ENCODE results near the gene LRP5. TPM values are rescaled to one million over a fixed set of nuclear protein-coding genes. Genes with fewer than 3 reads are reported as not detected.
"Not testable (repeated sequence)": the region's sequence is repeated elsewhere in the genome, so short reads cannot be mapped to it uniquely, and the experiment has no call there.

The LRP5 gene
- total and polyA plus RNA-seq, 2 experiments from 2014 or later, result 26.9 to 51.1 TPM

GRCh38 chr11:68433541-68433940 is 121.2 kb downstream of the LRP5 start:
- ATAC-seq, result no peak
- H3K27ac ChIP-seq (ENCODE audit: low read depth), result no peak overlapping the region
- H3K9me2 ChIP-seq (ENCODE audit: insufficient read depth), result no peaks in the 10 kb centered on the region
- H3K27me3 Mint-ChIP-seq (ENCODE audit: insufficient read depth, low read depth, poor library complexity), result peaks cover 17% of the 10 kb centered on the region
- no peak overlapping the region for H3K27ac Mint-ChIP-seq
- no peaks in the 10 kb centered on the region for H3F3A ChIP-seq (replicated peaks; ENCODE audit: low read depth)
- H3K36me3 ChIP-seq (ENCODE audit: insufficient read depth), result peaks cover 6% of the 10 kb centered on the region; the same call in 1 of the 2 replicates
- H3K4me3 ChIP-seq, result no peak overlapping the region
- H4K20me1 ChIP-seq (replicated peaks; ENCODE audit: insufficient read depth), result no peaks in the 10 kb centered on the region; the same call in 1 of the 2 replicates
- H2AFZ ChIP-seq, result no peak overlapping the region
- no peak overlapping the region for H3K4me2 ChIP-seq
- no peaks in the 10 kb centered on the region for H3K79me2 ChIP-seq (replicated peaks; ENCODE audit: insufficient read depth)
- H3K36me3 Mint-ChIP-seq (ENCODE audit: low read depth), result peaks cover 25% of the 10 kb centered on the region
- no peaks in the 10 kb centered on the region for H3K27me3 ChIP-seq (ENCODE audit: insufficient read depth)
- H3K4me1 Mint-ChIP-seq, result no peaks in the 10 kb centered on the region
- H3K4me1 ChIP-seq (ENCODE audit: insufficient read depth), result no peaks in the 10 kb centered on the region
- H3K9me3 Mint-ChIP-seq, result peaks cover 14% of the 10 kb centered on the region
- no peak overlapping the region for H3K4me3 Mint-ChIP-seq
- TF ChIP-seq POLR2AphosphoS5 (IDR thresholded peaks at IDR 0.05; ENCODE audit: low read depth) (no peak), ZNF114 (CRISPR knock-in tag; IDR thresholded peaks at IDR 0.05) (no peak), STAT1 (IDR thresholded peaks at IDR 0.05; ENCODE audit: unreplicated experiment) (no peak), CREB1 (CRISPR knock-in tag; IDR thresholded peaks at IDR 0.05; ENCODE audit: low read depth) (no peak), REST (IDR thresholded peaks at IDR 0.05; ENCODE audit: unreplicated experiment) (no peak)
- TF ChIP-seq, protein P1, sequence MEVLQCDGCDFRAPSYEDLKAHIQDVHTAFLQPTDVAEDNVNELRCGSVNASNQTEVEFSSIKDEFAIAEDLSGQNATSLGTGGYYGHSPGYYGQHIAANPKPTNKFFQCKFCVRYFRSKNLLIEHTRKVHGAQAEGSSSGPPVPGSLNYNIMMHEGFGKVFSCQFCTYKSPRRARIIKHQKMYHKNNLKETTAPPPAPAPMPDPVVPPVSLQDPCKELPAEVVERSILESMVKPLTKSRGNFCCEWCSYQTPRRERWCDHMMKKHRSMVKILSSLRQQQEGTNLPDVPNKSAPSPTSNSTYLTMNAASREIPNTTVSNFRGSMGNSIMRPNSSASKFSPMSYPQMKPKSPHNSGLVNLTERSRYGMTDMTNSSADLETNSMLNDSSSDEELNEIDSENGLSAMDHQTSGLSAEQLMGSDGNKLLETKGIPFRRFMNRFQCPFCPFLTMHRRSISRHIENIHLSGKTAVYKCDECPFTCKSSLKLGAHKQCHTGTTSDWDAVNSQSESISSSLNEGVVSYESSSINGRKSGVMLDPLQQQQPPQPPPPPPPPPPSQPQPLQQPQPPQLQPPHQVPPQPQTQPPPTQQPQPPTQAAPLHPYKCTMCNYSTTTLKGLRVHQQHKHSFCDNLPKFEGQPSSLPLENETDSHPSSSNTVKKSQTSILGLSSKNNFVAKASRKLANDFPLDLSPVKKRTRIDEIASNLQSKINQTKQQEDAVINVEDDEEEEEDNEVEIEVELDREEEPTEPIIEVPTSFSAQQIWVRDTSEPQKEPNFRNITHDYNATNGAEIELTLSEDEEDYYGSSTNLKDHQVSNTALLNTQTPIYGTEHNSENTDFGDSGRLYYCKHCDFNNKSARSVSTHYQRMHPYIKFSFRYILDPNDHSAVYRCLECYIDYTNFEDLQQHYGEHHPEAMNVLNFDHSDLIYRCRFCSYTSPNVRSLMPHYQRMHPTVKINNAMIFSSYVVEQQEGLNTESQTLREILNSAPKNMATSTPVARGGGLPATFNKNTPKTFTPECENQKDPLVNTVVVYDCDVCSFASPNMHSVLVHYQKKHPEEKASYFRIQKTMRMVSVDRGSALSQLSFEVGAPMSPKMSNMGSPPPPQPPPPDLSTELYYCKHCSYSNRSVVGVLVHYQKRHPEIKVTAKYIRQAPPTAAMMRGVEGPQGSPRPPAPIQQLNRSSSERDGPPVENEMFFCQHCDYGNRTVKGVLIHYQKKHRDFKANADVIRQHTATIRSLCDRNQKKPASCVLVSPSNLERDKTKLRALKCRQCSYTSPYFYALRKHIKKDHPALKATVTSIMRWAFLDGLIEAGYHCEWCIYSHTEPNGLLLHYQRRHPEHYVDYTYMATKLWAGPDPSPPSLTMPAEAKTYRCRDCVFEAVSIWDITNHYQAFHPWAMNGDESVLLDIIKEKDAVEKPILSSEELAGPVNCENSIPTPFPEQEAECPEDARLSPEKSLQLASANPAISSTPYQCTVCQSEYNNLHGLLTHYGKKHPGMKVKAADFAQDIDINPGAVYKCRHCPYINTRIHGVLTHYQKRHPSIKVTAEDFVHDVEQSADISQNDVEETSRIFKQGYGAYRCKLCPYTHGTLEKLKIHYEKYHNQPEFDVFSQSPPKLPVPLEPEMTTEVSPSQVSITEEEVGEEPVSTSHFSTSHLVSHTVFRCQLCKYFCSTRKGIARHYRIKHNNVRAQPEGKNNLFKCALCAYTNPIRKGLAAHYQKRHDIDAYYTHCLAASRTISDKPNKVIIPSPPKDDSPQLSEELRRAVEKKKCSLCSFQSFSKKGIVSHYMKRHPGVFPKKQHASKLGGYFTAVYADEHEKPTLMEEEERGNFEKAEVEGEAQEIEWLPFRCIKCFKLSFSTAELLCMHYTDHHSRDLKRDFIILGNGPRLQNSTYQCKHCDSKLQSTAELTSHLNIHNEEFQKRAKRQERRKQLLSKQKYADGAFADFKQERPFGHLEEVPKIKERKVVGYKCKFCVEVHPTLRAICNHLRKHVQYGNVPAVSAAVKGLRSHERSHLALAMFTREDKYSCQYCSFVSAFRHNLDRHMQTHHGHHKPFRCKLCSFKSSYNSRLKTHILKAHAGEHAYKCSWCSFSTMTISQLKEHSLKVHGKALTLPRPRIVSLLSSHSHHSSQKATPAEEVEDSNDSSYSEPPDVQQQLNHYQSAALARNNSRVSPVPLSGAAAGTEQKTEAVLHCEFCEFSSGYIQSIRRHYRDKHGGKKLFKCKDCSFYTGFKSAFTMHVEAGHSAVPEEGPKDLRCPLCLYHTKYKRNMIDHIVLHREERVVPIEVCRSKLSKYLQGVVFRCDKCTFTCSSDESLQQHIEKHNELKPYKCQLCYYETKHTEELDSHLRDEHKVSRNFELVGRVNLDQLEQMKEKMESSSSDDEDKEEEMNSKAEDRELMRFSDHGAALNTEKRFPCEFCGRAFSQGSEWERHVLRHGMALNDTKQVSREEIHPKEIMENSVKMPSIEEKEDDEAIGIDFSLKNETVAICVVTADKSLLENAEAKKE (CRISPR knock-in tag; IDR thresholded peaks at IDR 0.05), result no peak
- no peak for DNase-seq (ENCODE audit: low spot score)

DNA sequence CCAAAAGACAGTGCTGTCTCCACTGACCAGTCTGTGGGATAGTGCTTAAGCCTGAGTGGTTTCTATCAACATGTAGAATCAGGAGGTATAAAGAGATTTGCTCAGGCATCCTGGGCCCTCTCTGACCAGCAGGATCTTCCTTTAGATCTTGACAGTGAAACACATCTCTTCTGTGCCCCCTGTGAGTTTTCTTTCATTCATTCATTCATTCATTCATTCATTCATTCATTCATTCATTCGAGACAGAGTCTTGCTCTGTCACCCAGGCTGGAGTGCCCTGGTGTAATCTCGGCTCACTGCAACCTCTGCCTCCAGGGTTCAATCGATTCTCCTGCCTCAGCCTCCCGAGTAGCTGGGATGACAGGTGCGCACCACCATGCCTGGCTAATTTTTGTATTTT is 121.8 kb downstream of the LRP5 start:
- H3K36me3 Mint-ChIP-seq (ENCODE audit: low read depth), result peaks cover 20% of the 10 kb centered on the region
- not testable (repeated sequence) for H3K79me2 ChIP-seq (replicated peaks; ENCODE audit: insufficient read depth); H3F3A ChIP-seq (replicated peaks; ENCODE audit: low read depth); H3K4me1 Mint-ChIP-seq; H2AFZ ChIP-seq; H4K20me1 ChIP-seq (replicated peaks; ENCODE audit: insufficient read depth); H3K9me2 ChIP-seq (ENCODE audit: insufficient read depth); H3K27ac Mint-ChIP-seq; H3K27me3 ChIP-seq (ENCODE audit: insufficient read depth); H3K36me3 ChIP-seq (ENCODE audit: insufficient read depth); DNase-seq (ENCODE audit: low spot score); H3K4me2 ChIP-seq; H3K4me3 ChIP-seq; H3K4me1 ChIP-seq (ENCODE audit: insufficient read depth); H3K27ac ChIP-seq (ENCODE audit: low read depth); H3K4me3 Mint-ChIP-seq; ATAC-seq
- H3K27me3 Mint-ChIP-seq (ENCODE audit: insufficient read depth, low read depth, poor library complexity), result peaks cover 18% of the 10 kb centered on the region
- H3K9me3 Mint-ChIP-seq, result peaks cover 10% of the 10 kb centered on the region
